Neural progenitor cell (in vitro differentiated cells): Measurements from ENCODE around the gene HOXA13. TPM values are rescaled to one million over a fixed set of nuclear protein-coding genes. Genes with fewer than 3 reads are reported as not detected.

Experiments
- DNase-seq: peaks from one replicate; pipeline ENCODE4 v3.0.0-alpha.2; 2016; ENCODE audit warnings: low spot score
- H2AFZ ChIP-seq: fragments of 200-600 bp; sonication (generic); replicated peaks from 2 replicates; pipeline ENCODE4 v1.6.1; 2016; ENCODE audit warnings: antibody characterized with exemption
- H3F3A ChIP-seq: fragments of 200-600 bp; sonication (generic); 2 replicates; pipeline ENCODE4 v1.6.1; 2016; ENCODE audit warnings: antibody characterized with exemption, low read depth
- H3K27ac ChIP-seq: fragments of 200-600 bp; sonication (generic); 2 replicates; pipeline ENCODE4 v1.5.1; 2016; ENCODE audit warnings: mild to moderate bottlenecking
- H3K27me3 ChIP-seq: fragments of 200-600 bp; sonication (generic); 2 replicates; pipeline ENCODE4 v1.6.1; 2016; ENCODE audit warnings: mild to moderate bottlenecking, moderate library complexity
- H3K36me3 ChIP-seq: fragments of 200-600 bp; sonication (generic); 2 replicates; pipeline ENCODE4 v1.5.1; 2016
- H3K4me1 ChIP-seq: fragments of 200-600 bp; sonication (generic); 2 replicates; pipeline ENCODE4 v1.6.1; 2016; ENCODE audit warnings: mixed run types
- H3K4me2 ChIP-seq: fragments of 200-600 bp; sonication (generic); 2 replicates; pipeline ENCODE4 v1.6.1; 2016
- H3K4me3 ChIP-seq: fragments of 200-600 bp; sonication (generic); 2 replicates; pipeline ENCODE4 v1.5.1; 2016
- H3K79me2 ChIP-seq: fragments of 200-600 bp; sonication (generic); 2 replicates; pipeline ENCODE4 v1.6.1; 2016; ENCODE audit warnings: low read depth
- H3K9ac ChIP-seq: fragments of 200-600 bp; sonication (generic); 2 replicates; pipeline ENCODE4 v1.6.1; 2016
- H3K9me3 ChIP-seq: fragments of 200-600 bp; sonication (generic); 2 replicates; pipeline ENCODE4 v1.5.1; 2016; ENCODE audit warnings: low read depth
- H4K20me1 ChIP-seq: fragments of 200-600 bp; sonication (generic); 2 replicates; pipeline ENCODE4 v1.6.1; 2016; ENCODE audit warnings: low read depth
- H3K27ac Mint-ChIP-seq: 3 replicates; pipeline ENCODE4 v1.8.0; 2021; ENCODE audit warnings: mixed read lengths
- H3K27me3 Mint-ChIP-seq: 2 replicates; pipeline ENCODE4 v1.8.0; 2022; ENCODE audit warnings: low read depth, mild to moderate bottlenecking, inconsistent platforms, moderate library complexity, mixed read lengths; ENCODE audit not compliant: insufficient read depth
- H3K36me3 Mint-ChIP-seq: 3 replicates; pipeline ENCODE4 v1.8.0; 2021; ENCODE audit warnings: mixed read lengths
- H3K4me1 Mint-ChIP-seq: 3 replicates; pipeline ENCODE4 v1.8.0; 2021; ENCODE audit warnings: mixed read lengths
- H3K4me3 Mint-ChIP-seq: 3 replicates; pipeline ENCODE4 v1.8.0; 2021; ENCODE audit warnings: mild to moderate bottlenecking, moderate library complexity, mixed read lengths
- H3K9me3 Mint-ChIP-seq: 3 replicates; pipeline ENCODE4 v1.8.0; 2020; ENCODE audit warnings: mixed read lengths
- CTCF ChIP-seq: fragments of 200-600 bp; sonication (generic); IDR thresholded peaks from 2 replicates; pipeline ENCODE4 v1.5.1; 2017; ENCODE audit warnings: antibody characterized with exemption, mild to moderate bottlenecking
- EZH2 ChIP-seq: fragments of 200-600 bp; sonication (generic); IDR thresholded peaks from 2 replicates; pipeline ENCODE4 v1.6.1; 2017; ENCODE audit warnings: antibody characterized with exemption, mild to moderate bottlenecking, moderate library complexity
- EZH2phosphoT487 ChIP-seq: fragments of 200-600 bp; sonication (generic); IDR thresholded peaks from 2 replicates; pipeline ENCODE4 v1.6.1; 2017; ENCODE audit warnings: antibody characterized with exemption
- total RNA-seq: library from RNA; depleted of rRNA; stranded (reverse); fragments of >200 nt; gene quantifications from 2 replicates; pipeline ENCODE4 v1.2.3, GENCODE V29; 2015; ENCODE audit warnings: low replicate concordance

Gene HOXA13
- total RNA-seq, 1 donor from 2014 or later = not detected

DNA sequence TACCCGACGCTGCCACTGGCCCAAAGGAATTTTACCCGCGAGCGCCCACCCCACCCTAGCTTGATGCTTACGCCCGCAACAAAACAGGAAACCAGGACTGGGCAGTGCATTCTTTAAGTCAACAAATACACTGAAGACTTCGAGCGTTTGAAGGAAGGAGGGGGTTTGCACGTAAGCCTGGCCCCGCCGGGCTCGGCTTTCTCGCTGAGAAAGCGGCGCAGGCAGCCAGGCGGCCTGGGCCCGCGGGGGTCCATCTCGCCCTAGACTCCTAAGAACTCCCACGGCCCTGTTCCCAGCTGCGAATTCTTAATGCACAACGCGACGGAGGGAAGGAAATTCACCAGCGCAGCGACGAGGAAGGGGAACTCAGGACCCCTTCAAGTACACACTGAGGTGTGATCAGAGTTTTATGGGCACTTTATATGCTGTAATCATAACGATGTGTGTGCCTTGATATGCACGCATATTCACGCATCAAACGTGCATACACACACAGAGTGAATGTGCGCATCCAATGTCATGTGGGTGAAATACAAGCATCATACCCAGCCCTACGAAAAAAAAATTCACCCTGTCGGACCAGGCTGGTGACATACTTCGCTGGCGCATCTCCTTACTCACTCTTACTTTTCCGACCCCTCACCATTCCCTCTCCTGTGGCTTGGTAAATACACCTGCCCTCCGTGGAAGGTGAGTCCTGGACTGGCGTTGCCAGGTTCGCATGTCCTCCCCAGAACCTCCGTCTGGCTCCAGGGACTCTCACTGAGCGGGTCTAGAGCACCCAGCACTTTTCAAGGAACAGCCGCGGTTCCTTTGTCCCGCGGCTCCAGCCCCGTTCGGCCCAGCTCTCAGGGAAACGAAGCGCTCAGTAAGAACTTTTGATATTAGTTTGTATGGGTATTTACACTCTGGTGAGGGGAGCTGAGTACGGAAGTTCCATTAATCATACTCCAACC, 5.7 kb upstream of the HOXA13 start:
- H3K4me2 ChIP-seq = peak overlapping the region; percentile 12
- peaks cover 95% of the 10 kb centered on the region for H3K27me3 Mint-ChIP-seq
- H3K9me3 Mint-ChIP-seq = peaks cover 13% of the 10 kb centered on the region
- no peaks in the 10 kb centered on the region for H3K9me3 ChIP-seq
- H3K36me3 ChIP-seq = no peaks in the 10 kb centered on the region
- H3K4me1 Mint-ChIP-seq = peaks cover 9% of the 10 kb centered on the region
- peaks cover 96% of the 10 kb centered on the region for H4K20me1 ChIP-seq
- no peaks in the 10 kb centered on the region for H3K79me2 ChIP-seq
- TF ChIP-seq EZH2phosphoT487 (peak; percentile 94), EZH2 (peak; percentile 99), CTCF (peak; percentile 3)
- DNase-seq = peak; percentile 74
- H3K27ac ChIP-seq = no peak overlapping the region
- H2AFZ ChIP-seq = no peak overlapping the region
- peaks cover 12% of the 10 kb centered on the region for H3F3A ChIP-seq
- no peak overlapping the region for H3K27ac Mint-ChIP-seq
- H3K9ac ChIP-seq = no peak overlapping the region
- peak overlapping the region; percentile 2 for H3K4me3 ChIP-seq
- peaks cover 11% of the 10 kb centered on the region for H3K4me1 ChIP-seq
- H3K27me3 ChIP-seq = peaks cover 100% of the 10 kb centered on the region
- H3K36me3 Mint-ChIP-seq = no peaks in the 10 kb centered on the region
- H3K4me3 Mint-ChIP-seq = peak overlapping the region; percentile 1

GRCh38 chr7:27204851-27205322, 5.0 kb upstream of the HOXA13 start:
- Histone ChIP-seq H3K4me2 (peak overlapping the region; percentile 12), H3K27me3 (peaks cover 100% of the 10 kb centered on the region), H3K27ac (no peak overlapping the region), H3F3A (peaks cover 16% of the 10 kb centered on the region), H3K9ac (no peak overlapping the region), H3K9me3 (no peaks in the 10 kb centered on the region), H3K79me2 (no peaks in the 10 kb centered on the region), H2AFZ (no peak overlapping the region), H3K36me3 (no peaks in the 10 kb centered on the region), H3K4me1 (peaks cover 11% of the 10 kb centered on the region), H3K4me3 (peak overlapping the region; percentile 2), H4K20me1 (peaks cover 97% of the 10 kb centered on the region)
- H3K4me1 Mint-ChIP-seq = peaks cover 9% of the 10 kb centered on the region
- no peak overlapping the region for H3K27ac Mint-ChIP-seq
- H3K27me3 Mint-ChIP-seq = peaks cover 92% of the 10 kb centered on the region
- peak; percentile 89 for TF ChIP-seq EZH2phosphoT487
- no peak for TF ChIP-seq CTCF
- TF ChIP-seq EZH2 = peak; percentile 95
- peak; percentile 69 for DNase-seq
- no peaks in the 10 kb centered on the region for H3K36me3 Mint-ChIP-seq
- H3K4me3 Mint-ChIP-seq = no peak overlapping the region
- peaks cover 13% of the 10 kb centered on the region for H3K9me3 Mint-ChIP-seq

DNA sequence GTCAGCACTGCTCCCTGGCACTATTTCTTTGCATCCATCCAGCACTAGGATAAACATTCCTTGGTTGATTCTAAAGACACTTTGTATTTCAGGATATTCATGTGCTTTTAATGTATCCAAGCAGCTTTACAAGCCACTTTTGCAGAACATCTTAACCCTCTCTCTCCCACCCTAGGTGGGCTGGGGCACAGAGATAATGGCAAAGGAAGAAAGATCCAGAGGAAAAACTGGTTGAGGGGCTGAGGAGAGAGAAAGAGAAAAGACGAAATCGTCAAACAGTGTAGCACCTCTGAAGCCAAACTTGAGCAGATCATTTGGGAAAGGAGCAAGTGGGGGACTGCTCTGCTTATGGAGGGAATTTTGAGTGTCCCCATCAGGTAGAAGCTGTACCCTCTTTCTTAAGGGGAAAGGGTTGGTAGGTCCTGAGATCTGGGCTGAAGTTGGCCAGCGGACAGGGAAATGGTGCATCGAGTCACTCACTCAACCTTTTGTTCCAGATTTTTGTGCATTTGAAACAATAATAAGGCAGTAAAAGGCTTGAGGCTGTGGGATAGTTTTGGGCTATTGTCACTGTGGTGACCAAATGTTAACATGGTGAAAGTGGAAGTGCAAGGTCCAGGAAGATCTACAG, 4.2 kb upstream of the HOXA13 start:
- Mint-ChIP-seq H3K9me3 (peaks cover 12% of the 10 kb centered on the region), H3K27ac (no peak overlapping the region), H3K36me3 (no peaks in the 10 kb centered on the region), H3K4me3 (no peak overlapping the region), H3K4me1 (peaks cover 11% of the 10 kb centered on the region), H3K27me3 (peaks cover 88% of the 10 kb centered on the region)
- Histone ChIP-seq H3K36me3 (no peaks in the 10 kb centered on the region), H4K20me1 (peaks cover 91% of the 10 kb centered on the region), H3K79me2 (no peaks in the 10 kb centered on the region), H3K9ac (no peak overlapping the region), H3K4me2 (no peak overlapping the region), H3K4me1 (peaks cover 11% of the 10 kb centered on the region), H3K27ac (no peak overlapping the region), H3F3A (peaks cover 16% of the 10 kb centered on the region), H2AFZ (no peak overlapping the region), H3K27me3 (peaks cover 100% of the 10 kb centered on the region), H3K9me3 (no peaks in the 10 kb centered on the region), H3K4me3 (no peak overlapping the region)
- DNase-seq = no peak
- TF ChIP-seq EZH2 = no peak
- no peak for TF ChIP-seq EZH2phosphoT487
- no peak for TF ChIP-seq CTCF
